COR-L47 (cell line): ENCODE data around the gene PLA2G4B.

ENCODE experiments used
- DNase-seq: peaks from one replicate; lab custom pipeline; 2025; lab: John Stamatoyannopoulos, UW

Gene PLA2G4B, protein sequence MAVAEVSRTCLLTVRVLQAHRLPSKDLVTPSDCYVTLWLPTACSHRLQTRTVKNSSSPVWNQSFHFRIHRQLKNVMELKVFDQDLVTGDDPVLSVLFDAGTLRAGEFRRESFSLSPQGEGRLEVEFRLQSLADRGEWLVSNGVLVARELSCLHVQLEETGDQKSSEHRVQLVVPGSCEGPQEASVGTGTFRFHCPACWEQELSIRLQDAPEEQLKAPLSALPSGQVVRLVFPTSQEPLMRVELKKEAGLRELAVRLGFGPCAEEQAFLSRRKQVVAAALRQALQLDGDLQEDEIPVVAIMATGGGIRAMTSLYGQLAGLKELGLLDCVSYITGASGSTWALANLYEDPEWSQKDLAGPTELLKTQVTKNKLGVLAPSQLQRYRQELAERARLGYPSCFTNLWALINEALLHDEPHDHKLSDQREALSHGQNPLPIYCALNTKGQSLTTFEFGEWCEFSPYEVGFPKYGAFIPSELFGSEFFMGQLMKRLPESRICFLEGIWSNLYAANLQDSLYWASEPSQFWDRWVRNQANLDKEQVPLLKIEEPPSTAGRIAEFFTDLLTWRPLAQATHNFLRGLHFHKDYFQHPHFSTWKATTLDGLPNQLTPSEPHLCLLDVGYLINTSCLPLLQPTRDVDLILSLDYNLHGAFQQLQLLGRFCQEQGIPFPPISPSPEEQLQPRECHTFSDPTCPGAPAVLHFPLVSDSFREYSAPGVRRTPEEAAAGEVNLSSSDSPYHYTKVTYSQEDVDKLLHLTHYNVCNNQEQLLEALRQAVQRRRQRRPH

GRCh38 chr15:41838400-41838897 is at the start of gene PLA2G4B:
Gene PLA2G4B (plus strand): TSS chr15:41838847. CDS start chr15:41838914, 67 bp downstream.
- DNase-seq: no peak

- DNase-seq: no peak
Observed at GRCh38 chr15:41789236-41789635, 49.4 kb upstream of the PLA2G4B start.

DNA sequence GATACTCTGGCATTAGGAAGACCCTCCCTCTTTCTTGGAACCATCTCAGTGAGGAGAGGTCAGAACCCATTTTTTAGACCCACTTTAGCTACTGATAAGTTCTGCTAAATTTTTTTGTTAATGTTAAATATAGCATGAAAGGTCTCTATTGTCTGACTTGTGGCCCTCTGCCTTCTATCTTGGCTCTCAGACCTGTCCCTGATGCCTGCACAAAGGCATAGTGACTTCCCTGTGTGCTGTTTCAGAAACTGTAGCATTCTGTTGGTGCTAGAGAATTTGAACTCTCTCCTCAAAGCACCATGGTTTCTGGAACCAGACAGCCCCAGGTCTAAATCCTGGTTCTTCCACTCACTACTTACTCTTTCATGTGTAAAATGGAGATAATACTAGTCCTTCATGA is 49.0 kb upstream of the PLA2G4B start:
- no peak for DNase-seq

- no peak for DNase-seq
Observed at GRCh38 chr15:41790169-41790568, 48.5 kb upstream of the PLA2G4B start.

DNA sequence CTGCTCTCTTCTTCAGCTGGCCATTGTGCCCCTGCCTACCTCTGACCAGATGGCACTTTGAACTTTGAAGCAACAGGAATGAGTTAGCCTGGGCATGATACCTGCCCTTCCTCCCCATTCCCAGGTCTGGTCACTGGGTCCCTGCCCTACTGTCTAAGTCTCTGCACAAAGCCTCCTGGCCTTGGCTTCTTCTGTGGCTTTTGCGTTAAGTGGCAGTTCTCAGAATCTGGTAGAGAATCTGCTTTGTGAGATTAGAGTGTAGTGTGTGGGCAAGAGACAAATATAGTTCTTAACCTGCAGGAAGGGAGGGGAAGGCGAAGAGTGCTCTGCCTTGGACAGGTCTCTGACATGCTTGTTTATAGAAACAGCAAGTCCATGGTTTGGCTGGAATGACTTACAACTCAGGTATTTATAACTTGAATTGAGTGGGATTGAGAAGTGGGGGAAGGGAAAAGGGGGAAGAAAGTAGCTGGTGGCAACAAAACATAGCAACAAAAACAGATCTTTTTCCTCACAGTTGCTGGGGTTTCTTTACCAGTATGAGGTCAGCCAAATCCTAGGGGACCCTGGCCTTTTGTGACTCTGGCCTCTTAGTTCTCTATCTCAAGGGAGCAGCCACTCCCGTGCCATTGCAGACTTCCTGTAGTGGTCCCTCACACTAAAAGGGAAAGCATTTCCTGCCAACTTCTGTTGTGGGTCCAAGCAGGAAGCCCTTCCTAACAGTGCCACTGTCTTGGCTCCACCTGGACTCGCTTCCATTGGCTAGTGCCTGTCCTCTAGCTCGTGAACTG is 47.7 kb upstream of the PLA2G4B start:
- DNase-seq: no peak

GRCh38 chr15:41791547-41791937 is 47.1 kb upstream of the PLA2G4B start:
- DNase-seq: no peak

GRCh38 chr15:41792000-41792637 is 46.5 kb upstream of the PLA2G4B start:
- no peak for DNase-seq

GRCh38 chr15:41794081-41794480 is 44.6 kb upstream of the PLA2G4B start:
- no peak for DNase-seq

DNA sequence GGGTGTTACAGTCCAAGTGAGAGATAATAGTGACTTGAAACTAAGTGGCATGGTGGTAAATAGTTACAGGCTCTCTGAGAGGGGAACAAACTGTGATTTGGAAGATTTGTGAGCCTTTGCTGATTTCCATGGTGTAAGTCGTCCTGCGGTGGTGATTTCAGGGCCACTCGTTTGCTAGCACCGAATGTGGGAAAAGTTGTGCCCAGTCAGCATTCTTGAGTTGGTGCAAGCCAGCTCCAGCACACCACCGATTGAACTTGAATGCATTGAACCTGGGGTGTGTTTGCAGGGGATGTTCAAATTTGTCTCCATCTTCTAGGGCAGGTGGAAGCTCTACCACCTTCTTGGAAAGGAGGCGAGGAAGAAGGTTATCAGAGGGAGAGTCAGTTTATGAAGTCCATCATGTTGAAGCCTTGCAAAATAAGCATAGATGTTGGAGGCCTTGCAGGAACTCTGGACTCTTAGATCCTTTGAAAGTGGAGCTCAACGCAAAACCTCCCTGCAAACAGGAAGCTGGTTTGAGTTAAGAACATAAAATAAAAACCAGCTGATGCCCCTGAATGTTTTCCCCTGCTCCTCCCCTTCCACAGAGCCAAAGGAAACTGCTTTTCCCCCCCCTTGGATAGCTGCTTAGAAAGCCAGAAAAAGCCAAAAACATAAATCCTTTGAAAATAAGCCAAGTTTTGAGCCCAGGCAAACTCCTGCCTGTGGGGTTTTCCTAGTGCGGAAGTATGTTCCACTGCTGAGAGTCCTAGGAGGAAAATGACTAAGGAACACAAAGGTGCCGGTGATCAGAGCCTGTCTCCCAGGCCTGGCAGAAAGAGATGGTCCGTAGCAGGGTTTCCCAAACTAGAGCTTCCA is 42.4 kb upstream of the PLA2G4B start:
- DNase-seq: no peak

- no peak for DNase-seq
Observed at GRCh38 chr15:41797201-41797944, 41.3 kb upstream of the PLA2G4B start.

DNA sequence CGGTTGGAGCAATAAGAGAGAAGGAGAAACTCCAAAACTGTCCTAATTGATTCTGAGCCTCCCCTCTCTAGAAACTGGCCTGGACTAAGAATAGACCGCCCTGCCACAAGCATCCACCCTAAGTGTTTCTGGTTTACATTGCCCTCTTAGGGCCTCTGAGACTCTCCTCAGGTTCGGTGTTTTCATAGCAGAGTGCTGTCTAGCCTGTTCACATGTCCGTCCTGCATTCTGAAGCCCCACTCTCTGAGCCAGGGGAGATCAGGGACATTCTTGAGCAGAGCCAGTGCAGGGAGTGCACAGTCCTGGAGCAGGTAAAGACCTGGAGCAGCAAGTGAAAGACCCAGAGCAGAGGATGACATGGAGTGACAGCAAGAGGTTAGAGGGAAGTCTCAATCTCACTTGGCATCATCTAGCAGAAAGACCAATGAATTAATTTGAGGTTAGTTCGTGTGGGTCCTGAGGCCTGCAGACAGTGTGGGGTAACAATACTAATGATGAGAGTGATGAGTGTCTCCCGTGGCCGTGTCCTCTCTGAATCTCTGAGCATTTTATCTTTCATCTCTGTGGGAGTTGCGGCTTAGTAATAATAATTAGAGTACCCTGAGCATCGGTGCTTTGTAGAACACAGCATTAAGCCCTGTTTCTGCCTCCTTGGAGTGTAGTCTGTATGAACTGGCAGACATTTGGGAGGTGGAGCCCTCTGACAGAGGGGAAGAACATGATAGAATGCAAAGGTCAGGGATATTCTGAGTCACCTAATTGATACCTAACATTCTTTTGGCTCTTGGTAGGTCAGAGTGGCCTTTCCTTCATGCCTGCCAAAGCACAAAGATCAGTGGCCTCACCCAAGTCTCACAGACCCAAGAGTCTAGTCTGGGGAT is 39.8 kb upstream of the PLA2G4B start:
- no peak for DNase-seq

DNA sequence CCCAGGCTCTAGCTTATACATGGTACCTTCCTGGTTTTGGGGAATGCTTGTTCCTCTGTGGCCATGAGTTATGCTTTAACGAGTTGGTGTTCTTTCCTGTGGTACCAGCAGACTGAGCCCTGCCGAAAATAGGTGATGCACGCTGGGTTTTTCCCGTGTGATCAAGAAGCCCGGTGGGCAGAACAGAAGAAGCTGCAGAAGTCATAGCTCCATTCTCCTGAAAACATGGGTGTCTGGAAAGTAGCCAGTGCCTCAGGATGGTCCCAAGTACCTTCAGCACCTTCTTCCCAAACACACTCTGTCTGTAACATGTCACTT is 39.2 kb upstream of the PLA2G4B start:
- DNase-seq: no peak

DNA sequence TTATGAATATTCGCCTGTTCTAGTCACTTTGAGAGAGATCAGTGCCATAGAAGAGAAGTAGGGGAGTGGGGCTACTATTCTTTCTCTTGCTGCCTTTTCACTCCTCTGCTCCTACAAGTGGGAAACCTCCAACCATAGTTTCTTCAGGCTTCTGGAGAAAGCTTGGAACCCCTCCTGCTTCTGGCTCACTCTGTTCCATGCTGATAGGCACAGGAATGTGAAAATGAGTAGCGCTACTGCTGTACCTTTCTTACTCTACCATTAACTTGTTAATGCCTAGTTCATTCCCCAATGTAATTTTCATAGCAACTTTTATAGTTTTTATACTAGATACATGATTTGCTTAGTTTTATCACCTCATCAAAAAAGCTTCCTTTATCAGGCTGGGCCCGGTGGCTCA is 37.5 kb upstream of the PLA2G4B start:
- DNase-seq: no peak

- DNase-seq: no peak
Observed at GRCh38 chr15:41801850-41802455, 36.7 kb upstream of the PLA2G4B start.

DNA sequence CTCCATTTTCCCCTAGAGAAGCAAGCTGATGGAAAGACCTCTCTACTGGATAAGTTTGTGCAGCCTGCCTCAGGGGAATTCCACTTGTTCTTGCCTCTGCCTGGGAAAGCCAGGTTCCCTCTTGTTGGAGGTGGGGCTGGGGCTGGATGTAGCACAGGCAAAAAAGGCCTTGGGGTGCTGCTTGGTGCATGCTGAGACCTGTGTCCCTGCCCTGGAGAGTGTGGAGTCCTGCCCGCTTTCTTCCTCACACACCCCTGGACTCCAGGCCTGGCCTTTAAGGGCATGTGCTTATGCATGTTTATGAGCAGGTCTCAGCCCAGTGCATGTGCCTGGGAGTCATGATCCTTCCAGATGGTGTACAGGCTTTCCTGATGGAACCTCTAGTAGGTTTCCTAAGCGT is 34.3 kb upstream of the PLA2G4B start:
- no peak for DNase-seq

DNA sequence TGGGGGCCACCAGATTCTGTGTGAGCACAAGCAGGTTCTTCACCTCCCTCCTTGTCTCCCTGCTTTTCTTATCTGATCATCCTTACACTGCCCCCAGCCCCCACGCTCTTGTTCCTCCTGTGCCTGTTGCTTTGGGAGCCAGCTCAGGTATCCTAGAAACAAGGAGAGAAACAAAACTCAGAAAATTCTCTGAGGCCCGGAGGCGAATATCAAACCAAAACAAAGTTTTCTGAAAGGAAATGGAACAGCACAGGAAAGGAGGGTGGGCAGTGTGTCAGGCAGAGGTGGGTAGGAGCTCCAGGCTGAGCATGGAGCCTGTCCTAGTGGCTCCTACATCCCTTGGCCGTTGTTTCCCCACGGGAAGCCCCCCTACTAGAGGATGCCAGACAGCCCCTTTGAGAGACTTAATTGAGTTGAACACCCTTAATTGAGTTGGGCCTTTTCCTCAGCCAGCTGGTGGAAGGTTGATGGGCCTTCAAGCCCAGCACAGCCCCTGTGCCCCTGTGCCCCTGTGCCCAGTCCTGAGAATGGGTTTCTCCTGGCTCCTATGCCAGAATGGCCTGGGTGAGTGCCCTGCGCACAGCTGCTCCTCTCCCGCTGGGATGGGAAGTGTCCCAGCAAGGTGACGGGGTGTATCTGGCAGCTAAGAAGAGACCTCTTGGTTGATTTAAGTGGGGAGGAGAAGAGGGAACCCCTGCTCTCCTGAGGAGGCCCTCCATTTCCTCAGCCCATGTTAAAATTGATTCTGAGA is 33.6 kb upstream of the PLA2G4B start:
- DNase-seq: no peak

- DNase-seq: no peak
Observed at GRCh38 chr15:41805711-41806110, 32.9 kb upstream of the PLA2G4B start.
